Measurements from ENCODE around the gene PSTPIP1.

PSTPIP1 gene

DNA sequence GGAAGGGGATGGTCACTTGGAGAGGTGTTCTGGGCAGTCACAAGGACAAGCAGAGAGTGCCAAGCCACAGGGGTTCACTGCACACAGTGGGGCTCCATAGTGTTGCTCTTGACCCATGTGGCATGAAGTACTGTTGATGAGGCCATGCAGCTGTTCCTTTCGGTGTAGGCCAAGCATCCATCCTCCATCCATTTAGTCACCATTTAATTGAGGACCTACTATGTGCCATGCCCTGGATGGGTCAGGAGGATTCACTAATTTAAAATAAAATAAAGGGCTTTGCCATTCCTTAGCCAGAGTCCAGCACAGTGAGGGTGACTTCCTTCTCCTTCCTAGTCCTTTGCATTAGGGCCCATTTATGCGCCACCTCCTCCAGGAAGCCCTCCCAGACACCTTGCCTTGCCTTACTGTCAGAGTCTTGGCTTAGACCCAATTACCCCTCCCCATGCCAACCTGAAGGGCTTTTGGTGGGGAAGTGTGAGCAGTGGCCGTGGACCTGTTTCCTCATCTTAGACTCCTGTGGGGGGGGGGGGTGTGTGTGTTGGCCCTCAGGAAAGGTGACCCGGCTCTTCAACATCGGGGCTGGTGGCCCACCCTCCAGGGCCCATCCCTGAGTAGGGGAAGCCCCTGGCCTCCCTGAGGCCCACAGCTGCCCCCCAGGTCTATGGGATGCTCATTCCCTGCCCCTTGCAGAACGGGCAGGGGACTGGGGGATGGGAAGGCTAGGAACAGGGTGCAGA is 25.6 kb downstream of the PSTPIP1 start:
- TF ChIP-seq SIN3A (IDR thresholded peaks at IDR 0.05; ENCODE audit: borderline replicate concordance, insufficient read depth, low read length) (no peak), TAF1 (IDR thresholded peaks at IDR 0.05; ENCODE audit: borderline replicate concordance, insufficient read depth, low read length) (no peak), FOXP2 (optimal IDR thresholded peaks at IDR 0.05; ENCODE audit: borderline replicate concordance, extremely low read depth, extremely low read length, insufficient read depth) (no peak), POLR2AphosphoS5 (IDR thresholded peaks at IDR 0.05; ENCODE audit: low read depth, low read length) (no peak)
- TF ChIP-seq, protein P1, sequence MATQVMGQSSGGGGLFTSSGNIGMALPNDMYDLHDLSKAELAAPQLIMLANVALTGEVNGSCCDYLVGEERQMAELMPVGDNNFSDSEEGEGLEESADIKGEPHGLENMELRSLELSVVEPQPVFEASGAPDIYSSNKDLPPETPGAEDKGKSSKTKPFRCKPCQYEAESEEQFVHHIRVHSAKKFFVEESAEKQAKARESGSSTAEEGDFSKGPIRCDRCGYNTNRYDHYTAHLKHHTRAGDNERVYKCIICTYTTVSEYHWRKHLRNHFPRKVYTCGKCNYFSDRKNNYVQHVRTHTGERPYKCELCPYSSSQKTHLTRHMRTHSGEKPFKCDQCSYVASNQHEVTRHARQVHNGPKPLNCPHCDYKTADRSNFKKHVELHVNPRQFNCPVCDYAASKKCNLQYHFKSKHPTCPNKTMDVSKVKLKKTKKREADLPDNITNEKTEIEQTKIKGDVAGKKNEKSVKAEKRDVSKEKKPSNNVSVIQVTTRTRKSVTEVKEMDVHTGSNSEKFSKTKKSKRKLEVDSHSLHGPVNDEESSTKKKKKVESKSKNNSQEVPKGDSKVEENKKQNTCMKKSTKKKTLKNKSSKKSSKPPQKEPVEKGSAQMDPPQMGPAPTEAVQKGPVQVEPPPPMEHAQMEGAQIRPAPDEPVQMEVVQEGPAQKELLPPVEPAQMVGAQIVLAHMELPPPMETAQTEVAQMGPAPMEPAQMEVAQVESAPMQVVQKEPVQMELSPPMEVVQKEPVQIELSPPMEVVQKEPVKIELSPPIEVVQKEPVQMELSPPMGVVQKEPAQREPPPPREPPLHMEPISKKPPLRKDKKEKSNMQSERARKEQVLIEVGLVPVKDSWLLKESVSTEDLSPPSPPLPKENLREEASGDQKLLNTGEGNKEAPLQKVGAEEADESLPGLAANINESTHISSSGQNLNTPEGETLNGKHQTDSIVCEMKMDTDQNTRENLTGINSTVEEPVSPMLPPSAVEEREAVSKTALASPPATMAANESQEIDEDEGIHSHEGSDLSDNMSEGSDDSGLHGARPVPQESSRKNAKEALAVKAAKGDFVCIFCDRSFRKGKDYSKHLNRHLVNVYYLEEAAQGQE (IDR thresholded peaks at IDR 0.05; ENCODE audit: insufficient read depth in 1 of 2, low read depth in 2 of 2, low read length in 2 of 2): no peak

DNA sequence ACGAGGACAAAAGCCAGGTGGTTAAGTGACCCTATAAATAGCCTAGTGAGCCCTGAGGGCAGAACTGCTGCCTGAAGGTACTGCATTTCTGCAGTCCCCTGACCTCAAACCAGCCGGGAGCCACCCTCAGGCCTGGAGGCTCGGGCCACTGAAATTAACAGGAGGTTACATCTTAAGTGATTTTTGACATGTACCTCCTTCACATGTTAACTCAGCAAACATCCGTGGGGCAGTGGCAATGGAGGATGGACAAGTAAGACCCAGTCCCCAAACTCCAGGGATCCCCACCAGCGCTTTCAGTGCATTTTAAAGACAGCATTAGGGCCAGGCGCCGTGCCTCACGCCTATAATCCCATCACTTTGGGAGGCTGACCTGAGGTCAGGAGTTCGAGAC is 26.2 kb downstream of the PSTPIP1 start:
- TF ChIP-seq POLR2AphosphoS5 (IDR thresholded peaks at IDR 0.05; ENCODE audit: low read depth, low read length) (no peak), FOXP2 (optimal IDR thresholded peaks at IDR 0.05; ENCODE audit: borderline replicate concordance, extremely low read depth, extremely low read length, insufficient read depth) (no peak), SIN3A (IDR thresholded peaks at IDR 0.05; ENCODE audit: borderline replicate concordance, insufficient read depth, low read length) (no peak), TAF1 (IDR thresholded peaks at IDR 0.05; ENCODE audit: borderline replicate concordance, insufficient read depth, low read length) (no peak)
- TF ChIP-seq, protein P1 (IDR thresholded peaks at IDR 0.05; ENCODE audit: insufficient read depth in 1 of 2, low read depth in 2 of 2, low read length in 2 of 2): no peak

DNA sequence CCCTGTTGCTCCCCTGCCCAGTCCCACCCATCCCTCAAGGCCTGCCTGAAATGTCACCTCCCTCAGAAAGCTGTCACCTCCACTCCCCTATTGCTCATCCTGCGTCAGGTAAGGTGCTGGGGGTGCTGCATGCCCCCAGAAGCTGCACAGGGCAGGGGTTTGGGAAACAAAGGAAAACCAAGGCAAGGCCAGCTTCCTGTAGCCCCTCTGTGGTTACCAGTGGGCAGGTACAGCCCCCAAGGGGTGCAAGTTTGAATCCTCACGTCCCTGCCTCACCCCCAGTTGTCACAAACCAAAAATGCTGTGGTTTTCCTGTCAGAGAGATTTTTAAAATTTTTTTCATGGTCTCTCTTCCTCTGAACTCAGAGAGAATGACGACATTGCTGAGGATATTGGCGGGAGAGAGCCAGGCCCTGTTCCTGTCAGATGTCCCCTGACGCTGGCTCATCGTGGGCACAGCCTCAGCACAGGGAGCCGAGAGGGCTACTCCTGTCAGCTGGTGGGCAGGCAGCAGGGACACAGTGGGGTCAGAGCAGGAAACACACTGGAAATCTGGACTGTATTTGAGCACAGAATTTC is 27.0 kb downstream of the PSTPIP1 start:
- TF ChIP-seq FOXP2 (optimal IDR thresholded peaks at IDR 0.05; ENCODE audit: borderline replicate concordance, extremely low read depth, extremely low read length, insufficient read depth): no peak
- TF ChIP-seq, protein P1 (IDR thresholded peaks at IDR 0.05; ENCODE audit: insufficient read depth in 1 of 2, low read depth in 2 of 2, low read length in 2 of 2): no peak
- no peak for TF ChIP-seq POLR2AphosphoS5 (IDR thresholded peaks at IDR 0.05; ENCODE audit: low read depth, low read length)
- no peak for TF ChIP-seq TAF1 (IDR thresholded peaks at IDR 0.05; ENCODE audit: borderline replicate concordance, insufficient read depth, low read length)
- TF ChIP-seq SIN3A (IDR thresholded peaks at IDR 0.05; ENCODE audit: borderline replicate concordance, insufficient read depth, low read length): no peak

DNA sequence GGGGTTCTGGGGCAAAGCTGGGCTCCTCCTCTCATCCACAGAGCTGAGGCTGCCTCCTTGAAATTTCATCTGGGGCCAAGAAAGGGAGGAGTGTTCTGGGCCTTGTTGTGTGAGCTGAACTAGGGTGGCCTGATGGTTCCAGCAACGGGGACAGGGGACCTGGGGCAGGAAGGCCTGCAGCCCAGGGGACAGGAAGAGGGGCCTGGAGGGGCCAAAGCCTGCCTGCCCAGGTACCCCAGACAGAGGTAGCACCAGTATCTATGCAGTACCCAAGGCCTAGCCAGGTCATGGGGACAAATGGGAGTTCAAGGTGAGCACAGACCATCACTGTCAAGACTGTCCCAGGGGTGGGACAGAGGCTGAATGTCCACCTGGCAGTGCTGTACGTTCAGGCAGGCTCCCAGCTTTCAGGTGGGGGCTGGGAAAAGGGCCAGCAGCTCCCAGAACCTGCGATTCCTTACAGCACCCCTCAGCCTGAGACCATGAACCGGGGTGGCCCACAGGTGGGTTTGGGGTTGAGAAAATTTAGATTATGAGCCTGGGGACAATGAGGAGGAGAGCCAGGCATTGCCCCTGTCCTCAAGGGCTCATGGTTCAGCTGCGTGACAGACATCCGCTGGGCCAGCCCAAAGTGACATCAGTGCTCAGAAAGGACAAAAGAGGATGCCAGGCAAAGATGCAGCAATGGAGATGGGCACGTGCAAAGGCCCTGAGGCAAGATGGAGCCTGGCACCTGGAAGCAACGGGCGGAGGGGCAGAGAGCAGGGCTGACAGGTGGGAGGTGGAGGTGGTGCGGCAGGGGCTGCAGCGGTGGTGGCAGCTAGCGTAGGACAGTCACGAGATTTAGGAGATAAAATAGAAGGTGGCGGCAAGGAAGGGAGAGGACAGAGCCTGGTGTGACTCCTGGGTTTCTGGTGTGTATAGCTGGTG is 28.0 kb downstream of the PSTPIP1 start:
- TF ChIP-seq POLR2AphosphoS5 (IDR thresholded peaks at IDR 0.05; ENCODE audit: low read depth, low read length) (no peak), TAF1 (IDR thresholded peaks at IDR 0.05; ENCODE audit: borderline replicate concordance, insufficient read depth, low read length) (no peak), FOXP2 (optimal IDR thresholded peaks at IDR 0.05; ENCODE audit: borderline replicate concordance, extremely low read depth, extremely low read length, insufficient read depth) (no peak), SIN3A (IDR thresholded peaks at IDR 0.05; ENCODE audit: borderline replicate concordance, insufficient read depth, low read length) (no peak)
- TF ChIP-seq, protein P1 (IDR thresholded peaks at IDR 0.05; ENCODE audit: insufficient read depth in 1 of 2, low read depth in 2 of 2, low read length in 2 of 2): no peak
